Activated CD4-positive, alpha-beta memory T cell treated with anti-CD3 and anti-CD28 coated beads, Interleukin-2, amount 10 ng/mL, durations not matched to agents 7 days and 5 days (primary cell): ENCODE data around the gene CDKN2B-AS1. TPM values are rescaled to one million over a fixed set of nuclear protein-coding genes. Genes with fewer than 3 reads are reported as not detected.
"Not testable (repeated sequence)": the region's sequence is repeated elsewhere in the genome, so short reads cannot be mapped to it uniquely, and the experiment has no call there.

Source experiments
- CTCF ChIA-PET: fragments of 350-600 bp; sonication (Branson Sonifier 250); formaldehyde crosslinking; loops from one replicate; lab custom pipeline; 2021; ENCODE audit warnings: antibody characterized with exemption, inconsistent platforms; lab: Charles Lee
- POLR2A ChIA-PET: fragments of 350-600 bp; sonication (Branson Sonifier 250); formaldehyde crosslinking; loops from one replicate; lab custom pipeline; 2021; ENCODE audit warnings: antibody characterized with exemption; lab: Charles Lee
- DNase-seq: peaks from one replicate; pipeline ENCODE4 v3.0.0-alpha.2; 2020
- H3K27ac Mint-ChIP-seq: one replicate; pipeline ENCODE4 v1.8.0; 2021; ENCODE audit warnings: mild to moderate bottlenecking, mixed read lengths
- H3K27me3 Mint-ChIP-seq: one replicate; pipeline ENCODE4 v1.8.0; 2021; ENCODE audit warnings: mixed read lengths
- H3K36me3 Mint-ChIP-seq: one replicate; pipeline ENCODE4 v1.8.0; 2021; ENCODE audit warnings: low read depth, mixed read lengths
- H3K4me1 Mint-ChIP-seq: one replicate; pipeline ENCODE4 v1.8.0; 2021; ENCODE audit warnings: mixed read lengths
- H3K4me3 Mint-ChIP-seq: one replicate; pipeline ENCODE4 v1.8.0; 2021; ENCODE audit warnings: mild to moderate bottlenecking, mixed read lengths
- H3K9me3 Mint-ChIP-seq: one replicate; pipeline ENCODE4 v1.8.0; 2021; ENCODE audit warnings: mixed read lengths
- total RNA-seq, 2 experiments: library from RNA; stranded (reverse); gene quantifications; one replicate each; pipeline ENCODE4 v1.2.3, GENCODE V29; 2021

CDKN2B-AS1 gene
- total RNA-seq, 2 experiments from 2014 or later, result 2.6 TPM

GRCh38 chr9:22054076-22054475 lies 59.5 kb downstream of the CDKN2B-AS1 start:
- H3K36me3 Mint-ChIP-seq, result peaks cover 40% of the 10 kb centered on the region
- H3K27me3 Mint-ChIP-seq, result peaks cover 6% of the 10 kb centered on the region
- ChIA-PET CTCF (interaction anchor here (1.0 to 2.0 kb wide), 5 partner anchors 12 to 65 kb away, joined by 3 to 9 read pairs (median 6); no protein-coding TSS in a partner anchor), POLR2A (interaction anchor here (1.2 to 1.6 kb wide), 7 partner anchors 8 to 63 kb away, joined by 3 to 7 read pairs (median 4); partner anchors contain the start of gene CDKN2B-AS1)
- no peak overlapping the region for H3K27ac Mint-ChIP-seq
- no peak overlapping the region for H3K4me3 Mint-ChIP-seq
- DNase-seq, result no peak
- H3K9me3 Mint-ChIP-seq, result no peaks in the 10 kb centered on the region
- H3K4me1 Mint-ChIP-seq, result peaks cover 40% of the 10 kb centered on the region

GRCh38 chr9:22054529-22054928 lies 59.9 kb downstream of the CDKN2B-AS1 start:
- H3K9me3 Mint-ChIP-seq, result no peaks in the 10 kb centered on the region
- ChIA-PET POLR2A (interaction anchor here (1.0 to 1.5 kb wide), 2 partner anchors 9 to 11 kb away, joined by 4 read pairs; no protein-coding TSS in a partner anchor), CTCF (interaction anchor here (1.5 to 2.0 kb wide), 2 partner anchors 11 to 65 kb away, joined by 6 to 9 read pairs; no protein-coding TSS in a partner anchor)
- DNase-seq, result no peak
- no peak overlapping the region for H3K27ac Mint-ChIP-seq
- peaks cover 44% of the 10 kb centered on the region for H3K36me3 Mint-ChIP-seq
- peaks cover 38% of the 10 kb centered on the region for H3K4me1 Mint-ChIP-seq
- no peak overlapping the region for H3K4me3 Mint-ChIP-seq
- H3K27me3 Mint-ChIP-seq, result peaks cover 8% of the 10 kb centered on the region

GRCh38 chr9:22055090-22055489 lies 60.5 kb downstream of the CDKN2B-AS1 start:
- H3K9me3 Mint-ChIP-seq, result no peaks in the 10 kb centered on the region
- no peak overlapping the region for H3K4me3 Mint-ChIP-seq
- H3K27me3 Mint-ChIP-seq, result peaks cover 8% of the 10 kb centered on the region
- H3K27ac Mint-ChIP-seq, result no peak overlapping the region
- POLR2A ChIA-PET, result interaction anchor here (1.0 kb wide), 2 partner anchors 10 to 61 kb away, joined by 3 to 4 read pairs; partner anchors contain the start of genes CDKN2A and CDKN2B-AS1
- H3K4me1 Mint-ChIP-seq, result peaks cover 37% of the 10 kb centered on the region
- CTCF ChIA-PET, result no interaction called here
- H3K36me3 Mint-ChIP-seq, result peaks cover 45% of the 10 kb centered on the region
- DNase-seq, result no peak

GRCh38 chr9:22056402-22056801 lies 61.8 kb downstream of the CDKN2B-AS1 start:
- Mint-ChIP-seq H3K27me3 (peaks cover 11% of the 10 kb centered on the region), H3K4me1 (peaks cover 26% of the 10 kb centered on the region)
- POLR2A ChIA-PET, result interaction anchor here (0.7 to 1.4 kb wide), 2 partner anchors 15 to 23 kb away, joined by 3 read pairs; no protein-coding TSS in a partner anchor

GRCh38 chr9:22057972-22058371 lies 63.4 kb downstream of the CDKN2B-AS1 start:
- DNase-seq, H3K27ac Mint-ChIP-seq, POLR2A ChIA-PET, H3K4me3 Mint-ChIP-seq, H3K9me3 Mint-ChIP-seq, CTCF ChIA-PET: not testable (repeated sequence)
- Mint-ChIP-seq H3K4me1 (peaks cover 12% of the 10 kb centered on the region), H3K36me3 (peaks cover 42% of the 10 kb centered on the region), H3K27me3 (peaks cover 13% of the 10 kb centered on the region)

More at GRCh38 chr9:22056402-22056801, 61.8 kb downstream of the CDKN2B-AS1 start:
- CTCF ChIA-PET, result interaction anchor here (0.8 to 1.1 kb wide), 2 partner anchors 49 to 63 kb away, joined by 3 read pairs; no protein-coding TSS in a partner anchor
- Mint-ChIP-seq H3K36me3 (peaks cover 44% of the 10 kb centered on the region), H3K9me3 (no peaks in the 10 kb centered on the region), H3K27ac (no peak overlapping the region), H3K4me3 (no peak overlapping the region)
- DNase-seq, result no peak

- Mint-ChIP-seq H3K36me3 (peaks cover 49% of the 10 kb centered on the region), H3K4me1 (peaks cover 32% of the 10 kb centered on the region), H3K27ac (no peak overlapping the region), H3K9me3 (peaks cover 2% of the 10 kb centered on the region), H3K27me3 (peaks cover 19% of the 10 kb centered on the region), H3K4me3 (no peak overlapping the region)
- ChIA-PET CTCF (no interaction called here), POLR2A (no interaction called here)
- no peak for DNase-seq
Observed at GRCh38 chr9:22060831-22061383, 66.3 kb downstream of the CDKN2B-AS1 start.

GRCh38 chr9:22064957-22065356 lies 70.4 kb downstream of the CDKN2B-AS1 start:
- peaks cover 38% of the 10 kb centered on the region for H3K36me3 Mint-ChIP-seq
- no peak for DNase-seq
- ChIA-PET CTCF (interaction anchor here (0.8 to 3.6 kb wide), 9 partner anchors 11 to 251 kb away, joined by 3 to 11 read pairs (median 4); partner anchors contain the start of gene CDKN2B), POLR2A (interaction anchor here (0.7 to 2.7 kb wide), 18 partner anchors 10 to 263 kb away, joined by 3 to 16 read pairs (median 4); partner anchors contain the start of genes CDKN2A, CDKN2B and CDKN2B-AS1)
- H3K27me3 Mint-ChIP-seq, result peaks cover 12% of the 10 kb centered on the region
- H3K27ac Mint-ChIP-seq, result peak overlapping the region; percentile 75
- H3K4me1 Mint-ChIP-seq, result peaks cover 46% of the 10 kb centered on the region
- peaks cover 2% of the 10 kb centered on the region for H3K9me3 Mint-ChIP-seq
- no peak overlapping the region for H3K4me3 Mint-ChIP-seq

- no peak overlapping the region for H3K4me3 Mint-ChIP-seq
- ChIA-PET POLR2A (interaction anchor here (0.6 to 2.7 kb wide), 20 partner anchors 9 to 264 kb away, joined by 3 to 16 read pairs (median 4); partner anchors contain the start of genes CDKN2A, CDKN2B and CDKN2B-AS1), CTCF (interaction anchor here (0.7 to 3.6 kb wide), 12 partner anchors 11 to 252 kb away, joined by 3 to 11 read pairs (median 4); partner anchors contain the start of gene CDKN2B)
- peaks cover 46% of the 10 kb centered on the region for H3K4me1 Mint-ChIP-seq
- H3K36me3 Mint-ChIP-seq, result peaks cover 35% of the 10 kb centered on the region
- H3K27ac Mint-ChIP-seq, result peak overlapping the region; percentile 75
- DNase-seq, result no peak
- peaks cover 10% of the 10 kb centered on the region for H3K27me3 Mint-ChIP-seq
- H3K9me3 Mint-ChIP-seq, result peaks cover 2% of the 10 kb centered on the region
Observed at GRCh38 chr9:22065431-22066200, 71.0 kb downstream of the CDKN2B-AS1 start.

- ChIA-PET POLR2A (interaction anchor here (0.8 to 2.7 kb wide), 4 partner anchors 13 to 58 kb away, joined by 3 to 12 read pairs (median 5); partner anchors contain the start of gene CDKN2B), CTCF (interaction anchor here (1.0 to 3.6 kb wide), 3 partner anchors 13 to 59 kb away, joined by 3 to 11 read pairs (median 11); no protein-coding TSS in a partner anchor)
- no peak overlapping the region for H3K4me3 Mint-ChIP-seq
- peaks cover 2% of the 10 kb centered on the region for H3K9me3 Mint-ChIP-seq
- peaks cover 55% of the 10 kb centered on the region for H3K4me1 Mint-ChIP-seq
- peaks cover 10% of the 10 kb centered on the region for H3K27me3 Mint-ChIP-seq
- DNase-seq, result no peak
- no peak overlapping the region for H3K27ac Mint-ChIP-seq
- peaks cover 36% of the 10 kb centered on the region for H3K36me3 Mint-ChIP-seq
Observed at GRCh38 chr9:22067196-22067595, 72.6 kb downstream of the CDKN2B-AS1 start.

- H3K36me3 Mint-ChIP-seq, result peaks cover 33% of the 10 kb centered on the region
Observed at GRCh38 chr9:22068369-22068768, 73.8 kb downstream of the CDKN2B-AS1 start.

GRCh38 chr9:22073349-22073748 lies 78.8 kb downstream of the CDKN2B-AS1 start:
- ChIA-PET CTCF (interaction anchor here (1.1 to 2.7 kb wide), 3 partner anchors 8 to 46 kb away, joined by 4 to 7 read pairs (median 6); no protein-coding TSS in a partner anchor), POLR2A (interaction anchor here (0.6 to 1.9 kb wide), 6 partner anchors 25 to 79 kb away, joined by 3 to 4 read pairs (median 3); partner anchors contain the start of genes CDKN2A and CDKN2B-AS1)
- Mint-ChIP-seq H3K27ac (peak overlapping the region; percentile 79), H3K27me3 (peaks cover 8% of the 10 kb centered on the region), H3K4me3 (no peak overlapping the region), H3K36me3 (peaks cover 32% of the 10 kb centered on the region), H3K9me3 (peaks cover 6% of the 10 kb centered on the region), H3K4me1 (peaks cover 54% of the 10 kb centered on the region)
- DNase-seq, result no peak

More at GRCh38 chr9:22068369-22068768, 73.8 kb downstream of the CDKN2B-AS1 start:
- H3K4me1 Mint-ChIP-seq, result peaks cover 64% of the 10 kb centered on the region
- peaks cover 8% of the 10 kb centered on the region for H3K27me3 Mint-ChIP-seq
- ChIA-PET CTCF (interaction anchor here (1.2 to 2.6 kb wide), 2 partner anchors 51 to 60 kb away, joined by 6 to 11 read pairs; partner anchors contain the start of gene CDKN2B), POLR2A (interaction anchor here (0.8 to 2.7 kb wide), 6 partner anchors 12 to 265 kb away, joined by 3 to 12 read pairs (median 4); partner anchors contain the start of gene CDKN2B-AS1)
- no peak for DNase-seq
- no peak overlapping the region for H3K4me3 Mint-ChIP-seq
- no peak overlapping the region for H3K27ac Mint-ChIP-seq
- peaks cover 2% of the 10 kb centered on the region for H3K9me3 Mint-ChIP-seq

GRCh38 chr9:22078081-22078480 lies 83.5 kb downstream of the CDKN2B-AS1 start:
- peaks cover 59% of the 10 kb centered on the region for H3K4me1 Mint-ChIP-seq
- peaks cover 9% of the 10 kb centered on the region for H3K9me3 Mint-ChIP-seq
- no peak overlapping the region for H3K4me3 Mint-ChIP-seq
- CTCF ChIA-PET, result no interaction called here
- H3K27me3 Mint-ChIP-seq, result peaks cover 22% of the 10 kb centered on the region
- peaks cover 35% of the 10 kb centered on the region for H3K36me3 Mint-ChIP-seq
- DNase-seq, result no peak
- peak overlapping the region; percentile 86 for H3K27ac Mint-ChIP-seq
- POLR2A ChIA-PET, result interaction anchor here (0.8 to 1.4 kb wide), 3 partner anchors 27 to 84 kb away, joined by 3 to 5 read pairs (median 4); partner anchors contain the start of genes CDKN2A and CDKN2B-AS1
